ENCODE results near the gene ANKRD23. TPM values are rescaled to one million over a fixed set of nuclear protein-coding genes. Genes with fewer than 3 reads are reported as not detected.
A peak's percentile ranks its signal among the peaks of the same experiment; 100 is the strongest.
"Not testable (repeated sequence)": the region's sequence is repeated elsewhere in the genome, so short reads cannot be mapped to it uniquely, and the experiment has no call there.

The ANKRD23 gene
- total RNA-seq, 1 donor = 2.3 TPM

GRCh38 chr2:96866986-96867755, 23.4 kb upstream of the ANKRD23 start:
- H3K4me3 ChIP-seq (ENCODE audit: low read depth, low read length) = peak overlapping the region; percentile 84
- no peak for TF ChIP-seq CTCF (IDR thresholded peaks at IDR 0.05; ENCODE audit: insufficient read depth, low read length)
- DNase-seq (ENCODE audit: low read depth) = no peak

DNA sequence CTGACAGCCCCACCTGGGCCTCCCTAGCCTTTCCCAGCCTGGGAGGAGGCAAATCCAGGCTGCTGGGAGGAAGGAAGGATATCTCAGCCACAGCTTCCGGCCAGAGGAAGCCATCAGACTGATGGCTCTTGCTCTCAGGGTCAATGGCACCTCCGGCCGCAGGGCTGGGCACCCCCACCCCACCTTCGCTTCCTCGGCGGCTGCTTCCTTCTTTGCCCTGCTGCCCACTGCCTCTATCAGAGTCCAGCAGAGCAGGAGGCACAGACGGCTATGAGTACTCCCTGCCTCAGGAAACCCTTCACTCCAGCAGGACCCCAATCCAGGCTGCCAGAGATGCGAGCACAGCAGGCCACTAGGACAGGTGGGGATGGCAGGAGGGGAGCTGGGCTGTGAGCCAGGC, 22.8 kb upstream of the ANKRD23 start:
- H3K4me3 ChIP-seq (ENCODE audit: low read depth, low read length) = peak overlapping the region; percentile 84
- no peak for DNase-seq (ENCODE audit: low read depth)
- TF ChIP-seq CTCF (IDR thresholded peaks at IDR 0.05; ENCODE audit: insufficient read depth, low read length) = no peak

GRCh38 chr2:96866149-96866548, 22.3 kb upstream of the ANKRD23 start:
- no peak for DNase-seq (ENCODE audit: low read depth)
- TF ChIP-seq CTCF (IDR thresholded peaks at IDR 0.05; ENCODE audit: insufficient read depth, low read length) = no peak
- H3K4me3 ChIP-seq (ENCODE audit: low read depth, low read length) = no peak overlapping the region

- DNase-seq (ENCODE audit: low read depth) = no peak
- H3K4me3 ChIP-seq (ENCODE audit: low read depth, low read length) = no peak overlapping the region
- TF ChIP-seq CTCF (IDR thresholded peaks at IDR 0.05; ENCODE audit: insufficient read depth, low read length) = no peak
These were observed 21.8 kb upstream of the ANKRD23 start for GRCh38 chr2:96865654-96866053.

DNA sequence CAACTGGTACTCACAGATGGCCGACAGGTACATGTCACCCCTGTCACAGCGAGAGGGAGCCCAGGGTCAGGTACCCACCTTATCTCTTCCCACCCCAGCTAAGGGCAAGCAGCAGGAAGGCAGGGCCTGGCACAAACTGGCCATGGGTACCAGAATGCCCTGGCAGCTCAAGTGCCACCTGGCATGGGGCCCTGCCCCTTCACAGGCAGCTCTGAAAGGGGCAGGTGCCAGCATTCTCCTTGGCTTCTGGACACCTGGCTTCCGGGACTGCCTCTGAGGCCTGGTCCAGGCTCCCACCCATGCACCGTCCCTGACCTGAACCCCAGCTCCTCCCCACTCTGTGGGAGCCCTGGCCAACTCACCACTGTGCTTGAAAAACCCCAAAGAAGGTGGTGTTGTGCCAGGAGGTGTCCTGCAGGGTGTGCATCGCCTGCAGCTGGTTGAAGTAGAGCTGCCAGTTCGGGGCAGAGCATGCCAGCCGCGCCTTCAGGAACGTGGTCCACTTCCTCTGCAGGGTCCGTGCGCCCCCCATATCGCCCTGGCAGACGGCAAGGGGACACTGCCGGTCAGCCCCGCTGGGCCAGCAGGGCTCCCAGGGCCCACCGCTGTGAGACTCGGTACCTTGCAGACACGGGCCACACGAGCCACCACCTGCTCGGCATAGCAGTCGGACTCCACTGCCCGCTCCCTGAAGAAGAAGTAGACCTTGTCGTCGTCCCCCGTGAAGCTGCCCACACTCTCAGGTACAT, 20.7 kb upstream of the ANKRD23 start:
- no peak for DNase-seq (ENCODE audit: low read depth)
- no peak for TF ChIP-seq CTCF (IDR thresholded peaks at IDR 0.05; ENCODE audit: insufficient read depth, low read length)
- no peak overlapping the region for H3K4me3 ChIP-seq (ENCODE audit: low read depth, low read length)

GRCh38 chr2:96863575-96864342, 19.9 kb upstream of the ANKRD23 start:
- no peak for TF ChIP-seq CTCF (IDR thresholded peaks at IDR 0.05; ENCODE audit: insufficient read depth, low read length)
- DNase-seq (ENCODE audit: low read depth) = no peak
- H3K4me3 ChIP-seq (ENCODE audit: low read depth, low read length) = no peak overlapping the region

DNA sequence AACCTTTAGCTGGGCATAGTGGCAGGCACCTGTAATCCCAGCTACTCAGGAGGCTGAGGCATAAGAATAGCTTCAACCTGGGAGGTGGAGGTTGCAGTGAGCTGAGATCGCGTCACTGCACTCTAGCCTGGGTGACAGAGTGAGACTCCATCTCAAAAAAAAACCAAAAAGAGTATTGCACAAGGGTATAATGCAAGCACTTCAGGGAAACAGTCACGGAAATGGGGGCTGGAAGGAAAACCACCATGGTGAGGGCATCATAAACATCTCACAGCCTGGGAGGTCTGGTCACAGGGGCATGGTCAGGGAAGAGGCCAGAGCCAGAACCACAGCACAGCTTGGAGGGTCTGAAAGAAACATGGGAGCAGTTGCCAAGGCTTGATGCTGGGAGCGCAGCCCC, 19.2 kb upstream of the ANKRD23 start:
- DNase-seq (ENCODE audit: low read depth); H3K4me3 ChIP-seq (ENCODE audit: low read depth, low read length): not testable (repeated sequence)
